ENCODE results near the gene ATXN10. TPM values are rescaled to one million over a fixed set of nuclear protein-coding genes. Genes with fewer than 3 reads are reported as not detected.

ATXN10 gene
- total and polyA plus RNA-seq, 2 of the 13 experiments (the other 11 are each of a cell fraction or from before 2014, with no cell fraction given): 60.1 to 194 TPM

- TF ChIP-seq HNF1A (IDR thresholded peaks at IDR 0.05; ENCODE audit: low read depth): no peak
- peak; percentile 29; the same call in 1 of the 2 replicates for TF ChIP-seq HNF1A (CRISPR knock-in tag; IDR thresholded peaks at IDR 0.05; ENCODE audit: borderline replicate concordance)
- 0 out of 2 replicates have a peak, but pooled peaks have one; percentile 49 for TF ChIP-seq ZNF792 (CRISPR knock-in tag; IDR thresholded peaks at IDR 0.05)
- TF ChIP-seq IKZF5 (CRISPR knock-in tag; IDR thresholded peaks at IDR 0.05): peak; percentile 42; the same call in 1 of the 2 replicates
- TF ChIP-seq ZNF264 (CRISPR knock-in tag; IDR thresholded peaks at IDR 0.05): no peak
- peak; percentile 35; the same call in 1 of the 2 replicates for TF ChIP-seq ARID4A (CRISPR knock-in tag; IDR thresholded peaks at IDR 0.05; ENCODE audit: borderline replicate concordance)
- no peak for TF ChIP-seq ZNF30 (CRISPR knock-in tag; IDR thresholded peaks at IDR 0.05)
- peak; percentile 50 for TF ChIP-seq BCL6 (CRISPR knock-in tag; IDR thresholded peaks at IDR 0.05)
- TF ChIP-seq ARID3A (IDR thresholded peaks at IDR 0.05; ENCODE audit: low read depth, low read length): no peak
- TF ChIP-seq KLF11 (CRISPR knock-in tag; IDR thresholded peaks at IDR 0.05): no peak
- no peak for TF ChIP-seq AHR (CRISPR knock-in tag; IDR thresholded peaks at IDR 0.05)
- TF ChIP-seq PRPF4 (IDR thresholded peaks at IDR 0.05; ENCODE audit: low read depth, low read length, poor library complexity, severe bottlenecking): no peak
- no peak for TF ChIP-seq STAT5B (CRISPR knock-in tag; IDR thresholded peaks at IDR 0.05)
- TF ChIP-seq HOXD1 (CRISPR knock-in tag; IDR thresholded peaks at IDR 0.05): no peak
- no peak for TF ChIP-seq ZNF33A (CRISPR knock-in tag; IDR thresholded peaks at IDR 0.05; ENCODE audit: borderline replicate concordance)
- TF ChIP-seq RORA (CRISPR knock-in tag; IDR thresholded peaks at IDR 0.05): no peak
- no peak for TF ChIP-seq U2AF2 (IDR thresholded peaks at IDR 0.05; ENCODE audit: low read depth, low read length)
- no peak for TF ChIP-seq SRF (IDR thresholded peaks at IDR 0.05; ENCODE audit: low read depth, low read length)
These were observed 32.5 kb upstream of the ATXN10 start (continued) for GRCh38 chr22:45638834-45639746.

Measured in HepG2 (cell line).